ENCODE data around the gene KRT20. TPM values are rescaled to one million over a fixed set of nuclear protein-coding genes. Genes with fewer than 3 reads are reported as not detected.

The KRT20 gene
- total and polyA plus RNA-seq, 2 donors (not counting 3 experiments of a cell fraction or from before 2014, with no cell fraction given): not detected

GRCh38 chr17:40828454-40829044 is 56.5 kb downstream of the KRT20 start:
- Histone ChIP-seq H3K4me1 (ENCODE audit: control insufficient read depth, extremely low read depth, insufficient read depth, low read length) (no peaks in the 10 kb centered on the region), H3K27me3 (ENCODE audit: control insufficient read depth in 2 of 2, insufficient read depth in 2 of 2, low read length in 2 of 2) (no peaks in the 10 kb centered on the region), H3K36me3 (ENCODE audit: control insufficient read depth in 2 of 2, extremely low read depth in 1 of 2, insufficient read depth in 2 of 2, low read length in 2 of 2) (no peaks in the 10 kb centered on the region), H3K79me2 (ENCODE audit: control insufficient read depth, insufficient read depth, low read length) (no peaks in the 10 kb centered on the region), H4K20me1 (replicated peaks; ENCODE audit: control insufficient read depth, extremely low read depth, insufficient read depth, low read length) (no peaks in the 10 kb centered on the region), H3K9me1 (replicated peaks; ENCODE audit: control insufficient read depth, extremely low read depth, insufficient read depth, low read length) (no peaks in the 10 kb centered on the region), H2AFZ (ENCODE audit: low read depth, low read length) (no peak overlapping the region), H3K27ac (ENCODE audit: insufficient read depth, low read depth, low read length) (no peak overlapping the region), H3K4me3 (replicated peaks in 1 of 3; ENCODE audit: insufficient read depth in 1 of 3, low read depth in 1 of 3, low read length in 3 of 3) (no peak overlapping the region), H3K9me3 (replicated peaks; ENCODE audit: control insufficient read depth, insufficient read depth, low read length) (no peaks in the 10 kb centered on the region), H3K4me2 (ENCODE audit: insufficient read depth, low read length) (no peak overlapping the region), H3K9ac (replicated peaks; ENCODE audit: extremely low read depth, insufficient read depth, low read length) (no peak overlapping the region)
- intact Hi-C loops (cut with micrococcal nuclease): no loop called here
- POLR2A ChIA-PET: no interaction called here
- no peak for FAIRE-seq
- CTCF ChIA-PET: no interaction called here
- dilution Hi-C loops (cut with MboI; ENCODE audit: extremely low pct_ligation_motif_present, low sequenced_read_pairs): no loop called here
- BruUV-seq (replicated peaks): no TSS peak
- TF ChIP-seq MYC (IDR thresholded peaks at IDR 0.05; ENCODE audit: low read depth, low read length): no peak
- no peak for TF ChIP-seq GATA2 (IDR thresholded peaks at IDR 0.05; ENCODE audit: insufficient read depth, insufficient read length, low read depth, low read length)
- peak; percentile 33 for DNase-seq (ENCODE audit: low read depth, low spot score)

GRCh38 chr17:40827746-40828453 is 57.1 kb downstream of the KRT20 start:
- TF ChIP-seq POLR2A (IDR thresholded peaks at IDR 0.05; ENCODE audit: low read depth, low read length) (no peak), MAX (IDR thresholded peaks at IDR 0.05; ENCODE audit: insufficient read depth, insufficient read length) (no peak), JUN (IDR thresholded peaks at IDR 0.05; ENCODE audit: borderline replicate concordance, insufficient read depth, insufficient read length, low read depth) (no peak), POLR2AphosphoS5 (IDR thresholded peaks at IDR 0.05; ENCODE audit: insufficient read depth, low read depth, low read length) (no peak), GATA2 (IDR thresholded peaks at IDR 0.05; ENCODE audit: insufficient read depth, insufficient read length, low read depth, low read length) (no peak), FOS (IDR thresholded peaks at IDR 0.05; ENCODE audit: borderline replicate concordance, insufficient read depth, low read length) (no peak)
- TF ChIP-seq, protein P1, sequence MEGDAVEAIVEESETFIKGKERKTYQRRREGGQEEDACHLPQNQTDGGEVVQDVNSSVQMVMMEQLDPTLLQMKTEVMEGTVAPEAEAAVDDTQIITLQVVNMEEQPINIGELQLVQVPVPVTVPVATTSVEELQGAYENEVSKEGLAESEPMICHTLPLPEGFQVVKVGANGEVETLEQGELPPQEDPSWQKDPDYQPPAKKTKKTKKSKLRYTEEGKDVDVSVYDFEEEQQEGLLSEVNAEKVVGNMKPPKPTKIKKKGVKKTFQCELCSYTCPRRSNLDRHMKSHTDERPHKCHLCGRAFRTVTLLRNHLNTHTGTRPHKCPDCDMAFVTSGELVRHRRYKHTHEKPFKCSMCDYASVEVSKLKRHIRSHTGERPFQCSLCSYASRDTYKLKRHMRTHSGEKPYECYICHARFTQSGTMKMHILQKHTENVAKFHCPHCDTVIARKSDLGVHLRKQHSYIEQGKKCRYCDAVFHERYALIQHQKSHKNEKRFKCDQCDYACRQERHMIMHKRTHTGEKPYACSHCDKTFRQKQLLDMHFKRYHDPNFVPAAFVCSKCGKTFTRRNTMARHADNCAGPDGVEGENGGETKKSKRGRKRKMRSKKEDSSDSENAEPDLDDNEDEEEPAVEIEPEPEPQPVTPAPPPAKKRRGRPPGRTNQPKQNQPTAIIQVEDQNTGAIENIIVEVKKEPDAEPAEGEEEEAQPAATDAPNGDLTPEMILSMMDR (IDR thresholded peaks at IDR 0.05; ENCODE audit: extremely low read depth in 1 of 2, insufficient read depth in 1 of 2, low read depth in 1 of 2, low read length in 2 of 2): no peak
- Histone ChIP-seq H3K4me3 (replicated peaks in 1 of 3; ENCODE audit: insufficient read depth in 1 of 3, low read depth in 1 of 3, low read length in 3 of 3) (no peak overlapping the region), H4K20me1 (replicated peaks; ENCODE audit: control insufficient read depth, extremely low read depth, insufficient read depth, low read length) (no peaks in the 10 kb centered on the region), H3K4me1 (ENCODE audit: control insufficient read depth, extremely low read depth, insufficient read depth, low read length) (no peaks in the 10 kb centered on the region), H2AFZ (ENCODE audit: low read depth, low read length) (no peak overlapping the region), H3K4me2 (ENCODE audit: insufficient read depth, low read length) (no peak overlapping the region), H3K9ac (replicated peaks; ENCODE audit: extremely low read depth, insufficient read depth, low read length) (no peak overlapping the region), H3K9me3 (replicated peaks; ENCODE audit: control insufficient read depth, insufficient read depth, low read length) (no peaks in the 10 kb centered on the region), H3K27me3 (ENCODE audit: control insufficient read depth in 2 of 2, insufficient read depth in 2 of 2, low read length in 2 of 2) (no peaks in the 10 kb centered on the region), H3K79me2 (ENCODE audit: control insufficient read depth, insufficient read depth, low read length) (no peaks in the 10 kb centered on the region), H3K27ac (ENCODE audit: insufficient read depth, low read depth, low read length) (no peak overlapping the region), H3K36me3 (ENCODE audit: control insufficient read depth in 2 of 2, extremely low read depth in 1 of 2, insufficient read depth in 2 of 2, low read length in 2 of 2) (no peaks in the 10 kb centered on the region), H3K9me1 (replicated peaks; ENCODE audit: control insufficient read depth, extremely low read depth, insufficient read depth, low read length) (no peaks in the 10 kb centered on the region)
- CTCF ChIA-PET: no interaction called here
- no TSS peak for BruUV-seq (replicated peaks)
- intact Hi-C loops (cut with micrococcal nuclease): no loop called here
- POLR2A ChIA-PET: no interaction called here
- dilution Hi-C loops (cut with MboI; ENCODE audit: extremely low pct_ligation_motif_present, low sequenced_read_pairs): no loop called here
- DNase-seq (ENCODE audit: low read depth, low spot score) (no peak), FAIRE-seq (no peak)

All from endothelial cell of umbilical vein (primary cell).